Fibroblast of the aortic adventitia (primary cell): Measurements from ENCODE around the gene RAB34. TPM values are rescaled to one million over a fixed set of nuclear protein-coding genes. Genes with fewer than 3 reads are reported as not detected.

Experiments
- DNase-seq: peaks from one replicate; pipeline ENCODE4 v3.0.0-alpha.2; 2010; ENCODE audit warnings: low read depth
- H3K4me3 ChIP-seq: 2 replicates; pipeline ENCODE4 v1.5.1; 2011; ENCODE audit warnings: low read depth, mild to moderate bottlenecking, control low read depth, low read length, moderate library complexity
- total RNA-seq: library from RNA; depleted of rRNA; stranded (reverse); fragments of >200 nt; gene quantifications from 2 replicates; pipeline ENCODE4 v1.2.3, GENCODE V29; 2012; ENCODE audit warnings: low replicate concordance
- TF ChIP-seq, protein P1 (sequence below): IDR thresholded peaks from 2 replicates; pipeline ENCODE4 v1.5.1; 2011; ENCODE audit warnings: mild to moderate bottlenecking, low read length, control low read depth, inconsistent platforms; ENCODE audit not compliant: insufficient read depth

RAB34 gene
- total RNA-seq, 1 donor = 154 TPM

DNA sequence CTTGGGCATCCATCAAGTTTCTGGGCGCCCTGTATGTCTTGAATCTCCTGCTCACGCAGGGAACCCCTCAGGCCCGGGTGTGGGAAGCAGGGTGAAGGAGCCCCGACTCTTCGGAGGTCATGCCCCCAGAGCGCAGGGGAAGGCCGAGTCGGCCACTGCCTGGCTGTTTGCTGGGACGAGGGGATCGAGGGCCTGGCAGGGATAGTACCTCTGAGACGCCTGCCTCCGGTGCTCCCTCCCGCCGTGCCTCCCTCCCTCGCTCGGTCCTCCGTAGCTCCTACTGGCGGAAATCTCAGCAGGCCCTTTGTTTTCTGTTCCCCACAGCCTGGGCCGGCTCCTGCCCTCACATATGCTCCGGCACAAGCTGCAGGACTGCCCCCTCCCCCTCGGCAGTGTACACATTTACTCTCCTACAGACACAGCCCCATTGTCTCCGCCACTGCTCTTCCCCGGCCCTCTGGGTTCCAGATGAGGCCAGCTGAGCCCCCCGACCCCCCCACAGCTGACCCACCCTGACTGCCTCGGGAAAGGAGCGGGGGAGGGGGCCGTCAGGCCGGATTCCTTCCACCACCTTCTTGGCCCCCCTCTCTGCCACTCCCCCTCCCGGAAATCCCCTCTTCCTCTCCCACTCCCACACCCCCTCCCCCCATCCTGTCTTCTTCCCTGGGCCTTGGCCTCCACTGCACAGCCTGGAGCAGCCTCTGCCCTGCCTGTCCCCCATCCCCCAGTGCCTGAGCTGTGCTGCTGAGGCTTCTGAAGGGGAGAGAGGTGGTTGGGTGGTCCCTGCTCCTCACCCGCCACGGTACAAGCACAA, 27.5 kb upstream of the RAB34 start:
- peak overlapping the region; percentile 92 for H3K4me3 ChIP-seq
- peak; percentile 48 for DNase-seq
- TF ChIP-seq, protein P1, sequence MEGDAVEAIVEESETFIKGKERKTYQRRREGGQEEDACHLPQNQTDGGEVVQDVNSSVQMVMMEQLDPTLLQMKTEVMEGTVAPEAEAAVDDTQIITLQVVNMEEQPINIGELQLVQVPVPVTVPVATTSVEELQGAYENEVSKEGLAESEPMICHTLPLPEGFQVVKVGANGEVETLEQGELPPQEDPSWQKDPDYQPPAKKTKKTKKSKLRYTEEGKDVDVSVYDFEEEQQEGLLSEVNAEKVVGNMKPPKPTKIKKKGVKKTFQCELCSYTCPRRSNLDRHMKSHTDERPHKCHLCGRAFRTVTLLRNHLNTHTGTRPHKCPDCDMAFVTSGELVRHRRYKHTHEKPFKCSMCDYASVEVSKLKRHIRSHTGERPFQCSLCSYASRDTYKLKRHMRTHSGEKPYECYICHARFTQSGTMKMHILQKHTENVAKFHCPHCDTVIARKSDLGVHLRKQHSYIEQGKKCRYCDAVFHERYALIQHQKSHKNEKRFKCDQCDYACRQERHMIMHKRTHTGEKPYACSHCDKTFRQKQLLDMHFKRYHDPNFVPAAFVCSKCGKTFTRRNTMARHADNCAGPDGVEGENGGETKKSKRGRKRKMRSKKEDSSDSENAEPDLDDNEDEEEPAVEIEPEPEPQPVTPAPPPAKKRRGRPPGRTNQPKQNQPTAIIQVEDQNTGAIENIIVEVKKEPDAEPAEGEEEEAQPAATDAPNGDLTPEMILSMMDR = no peak

DNA sequence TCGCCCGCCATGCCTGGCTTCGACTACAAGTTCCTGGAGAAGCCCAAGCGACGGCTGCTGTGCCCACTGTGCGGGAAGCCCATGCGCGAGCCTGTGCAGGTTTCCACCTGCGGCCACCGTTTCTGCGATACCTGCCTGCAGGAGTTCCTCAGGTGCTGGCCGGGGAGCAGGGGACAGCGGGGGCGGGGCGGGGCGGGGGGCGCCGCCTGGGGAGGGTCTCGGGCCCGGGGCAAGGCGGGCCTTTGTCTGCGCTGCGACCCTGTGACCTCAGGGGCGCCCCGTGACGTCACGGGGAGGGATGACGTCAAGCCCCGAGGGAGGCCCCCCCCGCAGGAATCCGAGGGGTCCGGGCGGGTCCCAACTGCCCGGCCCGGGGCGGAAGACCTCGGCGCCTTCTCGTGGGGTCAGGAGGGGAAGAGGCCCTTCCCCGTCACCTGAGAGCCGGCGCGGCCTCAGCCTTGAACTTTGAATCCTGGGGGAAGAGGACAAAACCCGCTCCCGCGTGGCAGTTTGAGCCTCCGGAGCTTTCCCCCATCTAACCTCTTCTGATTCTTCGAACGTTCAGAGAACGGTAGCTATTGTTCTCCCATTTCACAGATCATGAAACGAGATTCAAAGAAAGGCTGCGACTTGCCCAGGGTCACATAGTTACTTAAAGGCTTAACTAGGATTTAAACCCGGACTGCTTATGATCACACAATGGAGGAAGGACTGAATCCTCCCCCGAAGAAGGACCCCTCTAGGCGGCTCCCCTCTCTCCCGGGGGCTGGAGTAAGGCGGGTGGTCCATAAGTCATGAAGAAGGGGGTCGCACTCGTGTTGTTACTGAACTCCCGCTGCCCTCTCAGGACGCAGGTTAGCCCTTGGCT, 26.7 kb upstream of the RAB34 start:
- TF ChIP-seq, protein P1 = no peak
- peak overlapping the region; percentile 92 for H3K4me3 ChIP-seq
- DNase-seq = peak; percentile 39

DNA sequence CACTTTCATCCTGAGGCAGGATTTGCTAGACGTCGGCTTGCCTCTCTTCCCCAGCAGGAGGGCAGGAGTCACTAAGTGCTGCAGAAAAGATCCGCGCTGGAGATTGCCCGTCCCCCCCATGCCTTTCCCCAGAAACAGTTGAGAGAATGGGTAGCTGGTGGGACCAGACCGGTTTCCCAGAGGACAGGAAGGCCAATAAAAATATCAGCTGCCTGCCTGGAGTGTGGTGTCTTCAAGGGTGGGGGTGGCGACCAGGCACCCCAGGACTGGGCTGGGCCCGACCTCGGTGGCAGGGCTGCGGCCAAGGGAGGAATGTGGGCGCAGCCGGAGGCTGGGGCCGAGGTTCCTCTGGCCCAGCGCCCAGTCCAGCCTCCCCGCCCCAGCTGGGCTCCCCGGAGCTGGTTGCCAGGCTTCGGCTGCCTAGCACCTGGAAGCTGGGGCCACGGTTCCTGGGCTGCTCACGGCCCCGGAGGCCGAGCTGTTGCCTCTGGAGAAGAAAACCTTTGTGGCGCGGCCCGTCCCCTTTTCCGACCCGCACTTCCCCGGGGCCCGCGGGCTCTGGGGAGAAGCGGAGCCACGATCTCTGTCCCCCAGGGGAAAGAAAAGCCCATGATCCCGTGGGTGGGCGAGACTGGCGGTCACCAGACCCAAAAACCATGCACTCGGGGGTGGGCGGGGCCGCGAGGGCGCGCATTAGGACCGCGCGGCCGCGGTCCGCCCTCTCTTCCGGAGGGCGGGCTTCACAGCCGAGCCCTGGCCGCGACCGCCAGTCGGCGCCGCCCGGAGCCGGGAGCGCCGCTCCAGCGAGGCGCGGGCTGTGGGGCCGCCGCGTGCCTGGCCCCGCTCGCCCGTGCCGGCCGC, 25.8 kb upstream of the RAB34 start, which contains the start of gene TRAF4:
Gene TRAF4, plus strand, starts transcription at position 769 of the 861 bp plus-strand sequence. CDS start 102 bp downstream, outside the sequence.
- H3K4me3 ChIP-seq = peak within 1 kb of the TSS; percentile 92
- TF ChIP-seq, protein P1 = peak; percentile 27
- DNase-seq = peak; percentile 84

DNA sequence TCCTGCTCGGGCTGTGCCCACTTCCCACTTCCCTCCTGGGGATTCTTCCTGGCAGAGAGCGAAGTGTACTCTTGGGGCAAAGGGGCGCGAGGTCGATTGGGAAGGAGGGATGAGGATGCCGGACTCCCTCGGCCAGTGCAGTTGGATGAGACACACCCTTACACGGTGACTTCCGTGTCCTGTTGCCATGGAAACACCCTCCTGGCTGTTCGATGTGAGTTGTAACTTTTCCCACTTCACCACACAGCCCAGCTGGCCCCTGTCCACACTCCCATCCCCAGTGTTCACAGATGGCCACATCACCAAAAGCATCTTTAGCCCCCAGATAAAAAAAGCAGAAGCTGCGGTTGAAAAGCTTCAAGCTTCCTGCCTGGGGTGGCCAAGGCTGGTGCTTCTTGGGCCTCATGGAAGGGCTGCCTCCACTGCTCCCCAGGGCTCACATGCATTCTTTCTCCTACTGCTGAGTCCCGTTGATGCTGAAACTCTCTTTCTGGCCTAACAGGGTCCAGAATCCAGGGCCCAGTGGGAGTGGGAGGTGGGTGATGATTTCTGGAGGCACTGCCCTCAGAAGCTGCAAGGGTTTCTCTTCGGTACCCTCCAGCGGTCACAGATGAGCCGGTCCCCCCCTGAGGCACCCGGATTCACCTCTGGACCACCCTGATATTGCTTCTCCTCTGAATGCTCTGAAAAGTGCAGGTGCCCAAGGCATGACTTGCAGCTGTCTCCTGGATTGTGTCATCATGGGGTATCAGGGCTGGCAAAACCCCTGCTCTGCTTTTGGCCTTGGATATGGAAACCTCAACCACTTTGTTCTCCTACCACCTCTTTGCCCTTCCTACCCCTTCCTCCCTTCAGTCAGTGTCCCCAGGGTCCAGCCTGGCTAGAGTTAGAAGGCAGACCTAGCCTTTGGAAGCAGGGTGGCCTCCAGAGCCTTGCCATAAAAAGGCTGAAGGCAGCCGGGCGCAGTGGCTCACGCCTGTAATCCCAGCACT, 24.0 kb upstream of the RAB34 start:
- TF ChIP-seq, protein P1 = no peak
- DNase-seq = no peak
- no peak overlapping the region for H3K4me3 ChIP-seq

DNA sequence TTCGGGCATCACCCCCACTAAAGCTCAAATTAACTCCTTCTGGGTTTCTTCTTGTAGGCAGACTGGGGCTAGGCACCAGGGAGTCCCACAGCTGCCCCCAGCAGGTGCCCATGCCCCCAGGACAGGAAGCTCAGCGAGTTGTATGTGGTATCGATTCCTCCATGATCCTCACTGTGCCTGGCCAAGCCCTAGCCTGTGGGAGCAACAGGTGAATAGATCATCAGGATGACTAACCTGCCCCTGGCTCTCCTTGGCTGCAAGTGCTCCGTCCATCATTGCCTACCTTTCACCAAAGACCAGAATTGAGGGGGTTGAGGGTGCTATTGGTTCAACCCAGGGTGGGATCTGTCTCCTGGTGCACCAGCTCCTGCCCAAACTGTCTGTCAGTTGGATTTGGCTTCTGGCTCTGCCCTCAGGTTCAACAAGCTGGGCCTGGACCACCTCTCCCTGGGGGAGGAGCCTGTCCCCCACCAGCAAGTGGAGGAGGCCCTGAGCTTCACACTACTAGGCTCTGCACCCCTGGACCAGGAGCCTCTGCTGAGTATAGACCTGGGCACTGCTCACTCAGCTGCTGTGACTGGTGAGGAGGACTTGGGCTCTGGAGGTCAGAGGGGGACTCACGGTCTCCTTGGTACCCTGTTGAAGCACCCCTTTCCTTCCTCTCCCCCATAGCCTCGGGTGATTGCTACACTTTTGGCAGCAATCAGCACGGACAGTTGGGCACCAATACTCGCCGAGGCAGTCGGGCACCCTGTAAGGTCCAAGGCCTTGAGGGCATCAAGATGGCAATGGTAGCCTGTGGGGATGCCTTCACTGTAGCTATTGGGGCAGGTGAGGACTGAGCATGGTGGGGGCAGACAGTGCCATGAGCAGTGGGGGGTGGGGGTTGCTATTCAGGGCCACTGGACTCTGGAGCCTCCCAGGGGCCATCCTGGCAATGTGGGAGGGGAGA, 23.0 kb upstream of the RAB34 start:
- TF ChIP-seq, protein P1 = no peak
- H3K4me3 ChIP-seq = no peak overlapping the region
- DNase-seq = no peak
